AG04450 (cell line): ENCODE data around the gene CACNB2. TPM values are rescaled to one million over a fixed set of nuclear protein-coding genes. Genes with fewer than 3 reads are reported as not detected.

Source experiments
- polyA plus RNA-seq: library from polyadenylated mRNA; depleted of rRNA; stranded (reverse); fragments of >200 nt; gene quantifications from 2 replicates; pipeline ENCODE4 v1.2.3, GENCODE V29; 2011; rRNA removed

Gene CACNB2
- polyA plus RNA-seq, 1 experiment, result 0.76 TPM

Other genes with a start within 250 kb of the CACNB2 start
- not detected in 2 replicates for gene SLC39A12, start 188.5 kb upstream of the CACNB2 start, polyA plus RNA-seq